PC-9 (cell line): ENCODE data around the gene RBM17.

Experiments
- EZH2 ChIP-seq: fragments of 200-600 bp; sonication (generic); IDR thresholded peaks from 2 replicates; pipeline ENCODE4 v1.8.0; 2017; ENCODE audit warnings: antibody characterized with exemption, low read depth
- TF ChIP-seq, protein P1 (sequence below): fragments of 200-600 bp; sonication (generic); conservative IDR thresholded peaks from 2 replicates; pipeline ENCODE4 v1.6.1; 2017; ENCODE audit warnings: mixed run types, antibody characterized with exemption, mild to moderate bottlenecking, moderate library complexity

GRCh38 chr10:6163364-6164270, 74.8 kb downstream of the RBM17 start:
- TF ChIP-seq, protein P1, sequence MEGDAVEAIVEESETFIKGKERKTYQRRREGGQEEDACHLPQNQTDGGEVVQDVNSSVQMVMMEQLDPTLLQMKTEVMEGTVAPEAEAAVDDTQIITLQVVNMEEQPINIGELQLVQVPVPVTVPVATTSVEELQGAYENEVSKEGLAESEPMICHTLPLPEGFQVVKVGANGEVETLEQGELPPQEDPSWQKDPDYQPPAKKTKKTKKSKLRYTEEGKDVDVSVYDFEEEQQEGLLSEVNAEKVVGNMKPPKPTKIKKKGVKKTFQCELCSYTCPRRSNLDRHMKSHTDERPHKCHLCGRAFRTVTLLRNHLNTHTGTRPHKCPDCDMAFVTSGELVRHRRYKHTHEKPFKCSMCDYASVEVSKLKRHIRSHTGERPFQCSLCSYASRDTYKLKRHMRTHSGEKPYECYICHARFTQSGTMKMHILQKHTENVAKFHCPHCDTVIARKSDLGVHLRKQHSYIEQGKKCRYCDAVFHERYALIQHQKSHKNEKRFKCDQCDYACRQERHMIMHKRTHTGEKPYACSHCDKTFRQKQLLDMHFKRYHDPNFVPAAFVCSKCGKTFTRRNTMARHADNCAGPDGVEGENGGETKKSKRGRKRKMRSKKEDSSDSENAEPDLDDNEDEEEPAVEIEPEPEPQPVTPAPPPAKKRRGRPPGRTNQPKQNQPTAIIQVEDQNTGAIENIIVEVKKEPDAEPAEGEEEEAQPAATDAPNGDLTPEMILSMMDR: no peak
- no peak for TF ChIP-seq EZH2
